SU-DHL-6 (cell line): ENCODE results near the gene VPS26B.

ENCODE experiments used
- H2AFZ ChIP-seq: fragments of 200-600 bp; sonication (generic); 2 replicates; pipeline ENCODE4 v1.6.1; 2014; ENCODE audit warnings: low read depth, mild to moderate bottlenecking, moderate library complexity, mixed read lengths, antibody characterized with exemption, low read length; ENCODE audit not compliant: severe bottlenecking
- H3F3A ChIP-seq: fragments of 200-600 bp; shearing (Covaris generic); 2 replicates; pipeline ENCODE4 v1.6.0; 2016; ENCODE audit warnings: antibody characterized with exemption, mild to moderate bottlenecking; ENCODE audit not compliant: insufficient read depth
- H3K27ac ChIP-seq: fragments of 200-600 bp; sonication (generic); 2 replicates; pipeline ENCODE4 v1.5.1; 2016; ENCODE audit warnings: low read depth, mild to moderate bottlenecking, low read length, moderate library complexity, mixed read lengths
- H3K27me3 ChIP-seq: fragments of 200-600 bp; sonication (generic), shearing (Covaris generic); 2 replicates; pipeline ENCODE4 v1.6.0; 2014; ENCODE audit warnings: mild to moderate bottlenecking, low read length
- H3K36me3 ChIP-seq: fragments of 200-600 bp; sonication (generic); 2 replicates; pipeline ENCODE4 v1.6.1; 2014; ENCODE audit warnings: mild to moderate bottlenecking, low read length, mixed read lengths
- H3K4me2 ChIP-seq: fragments of 300-600, 200-600 bp; shearing (Covaris generic), sonication (generic); 2 replicates; pipeline ENCODE4 v1.6.0; 2014; ENCODE audit warnings: low read length, low read depth, mild to moderate bottlenecking; ENCODE audit not compliant: poor library complexity, severe bottlenecking
- H3K4me3 ChIP-seq: fragments of 200-600 bp; sonication (generic); 2 replicates; pipeline ENCODE4 v1.5.1; 2014; ENCODE audit warnings: antibody characterized with exemption, low read length, mild to moderate bottlenecking, mixed read lengths; ENCODE audit not compliant: insufficient read depth, poor library complexity, severe bottlenecking
- H3K79me2 ChIP-seq: fragments of 200-600 bp; sonication (generic); 2 replicates; pipeline ENCODE4 v1.6.1; 2014; ENCODE audit warnings: mild to moderate bottlenecking, low read length, moderate library complexity; ENCODE audit not compliant: insufficient read depth
- H3K9ac ChIP-seq: fragments of 200-600 bp; sonication (generic); 2 replicates; pipeline ENCODE4 v1.7.0; 2014; ENCODE audit warnings: mild to moderate bottlenecking, low read length
- H3K9me2 ChIP-seq: fragments of 200-600 bp; sonication (generic); replicated peaks from 2 replicates; pipeline ENCODE4 v1.6.1; 2014; ENCODE audit warnings: low read length; ENCODE audit not compliant: insufficient read depth
- H3K9me3 ChIP-seq: fragments of 200-600 bp; sonication (generic); 2 replicates; pipeline ENCODE4 v1.6.1; 2014; ENCODE audit warnings: low read length, mixed read lengths; ENCODE audit not compliant: insufficient read depth
- H4K20me1 ChIP-seq: fragments of 200-600 bp; sonication (generic); 2 replicates; pipeline ENCODE4 v1.6.1; 2014; ENCODE audit warnings: low read depth, mild to moderate bottlenecking, antibody characterized with exemption, low read length, moderate library complexity, mixed read lengths
- CTCF ChIP-seq: fragments of 200-600 bp; sonication (generic); IDR thresholded peaks from one replicate; pipeline ENCODE4 v1.5.1; 2017; ENCODE audit warnings: antibody characterized with exemption, mild to moderate bottlenecking, low read length, moderate library complexity; ENCODE audit not compliant: insufficient read depth, poor library complexity, severe bottlenecking
- EZH2phosphoT487 ChIP-seq: fragments of 200-600 bp; sonication (generic), shearing (Covaris generic); conservative IDR thresholded peaks from 2 replicates; pipeline ENCODE4 v1.6.1; 2018; ENCODE audit warnings: mild to moderate bottlenecking, antibody characterized with exemption, low read length, moderate library complexity, mixed read lengths

The VPS26B gene

GRCh38 chr11:134238956-134239355 lies 14.5 kb downstream of the VPS26B start:
- Histone ChIP-seq H3K79me2 (no peaks in the 10 kb centered on the region), H4K20me1 (no peaks in the 10 kb centered on the region), H3K9me3 (no peaks in the 10 kb centered on the region), H3F3A (no peaks in the 10 kb centered on the region), H3K27ac (no peak overlapping the region), H3K36me3 (no peaks in the 10 kb centered on the region), H2AFZ (no peak overlapping the region), H3K27me3 (no peaks in the 10 kb centered on the region), H3K9ac (no peak overlapping the region), H3K4me2 (no peak overlapping the region), H3K4me3 (no peak overlapping the region), H3K9me2 (no peaks in the 10 kb centered on the region)
- TF ChIP-seq EZH2phosphoT487: no peak
- no peak for TF ChIP-seq CTCF

- no peak overlapping the region for H3K9ac ChIP-seq
- H3K27ac ChIP-seq: no peak overlapping the region
- no peaks in the 10 kb centered on the region for H3K27me3 ChIP-seq
- no peaks in the 10 kb centered on the region for H3K36me3 ChIP-seq
- no peak overlapping the region for H3K4me2 ChIP-seq
- no peaks in the 10 kb centered on the region for H4K20me1 ChIP-seq
- TF ChIP-seq CTCF (no peak), EZH2phosphoT487 (no peak)
- H3K9me2 ChIP-seq: no peaks in the 10 kb centered on the region
- H3K79me2 ChIP-seq: no peaks in the 10 kb centered on the region
- no peaks in the 10 kb centered on the region for H3F3A ChIP-seq
- H2AFZ ChIP-seq: no peak overlapping the region
- H3K9me3 ChIP-seq: no peaks in the 10 kb centered on the region
- H3K4me3 ChIP-seq: no peak overlapping the region
These were observed 16.1 kb downstream of the VPS26B start for GRCh38 chr11:134240592-134240991.

- Histone ChIP-seq H3K4me3 (no peak overlapping the region), H3K27me3 (no peaks in the 10 kb centered on the region), H3K79me2 (no peaks in the 10 kb centered on the region), H3K9me2 (no peaks in the 10 kb centered on the region), H3K4me2 (no peak overlapping the region), H2AFZ (no peak overlapping the region), H3K27ac (no peak overlapping the region), H4K20me1 (no peaks in the 10 kb centered on the region), H3F3A (no peaks in the 10 kb centered on the region), H3K9me3 (no peaks in the 10 kb centered on the region), H3K36me3 (no peaks in the 10 kb centered on the region), H3K9ac (no peak overlapping the region)
- TF ChIP-seq EZH2phosphoT487: no peak
- TF ChIP-seq CTCF: no peak
These were observed 17.9 kb downstream of the VPS26B start for GRCh38 chr11:134242376-134242775.
